ENCODE measurements around the gene PHLDA3. TPM values are rescaled to one million over a fixed set of nuclear protein-coding genes. Genes with fewer than 3 reads are reported as not detected.

PHLDA3 gene
- total and polyA plus RNA-seq, 10 donors: 3.6 to 17.4 (median 6.8) TPM

GRCh38 chr1:201443747-201444146 lies 25.2 kb downstream of the PHLDA3 start:
- Histone ChIP-seq H3K36me3 (no peaks in the 10 kb centered on the region), H3K4me1 (peaks cover 0 to 16% (median 9%) of the 10 kb centered on the region in 6 donors), H3K4me3 (no peak overlapping the region), H3K9me3 (no peaks in the 10 kb centered on the region), H3K27me3 (replicated peaks in 1 of 7) (peaks cover 0 to 8% (median 0%) of the 10 kb centered on the region in 7 donors), H3K27ac (no peak overlapping the region)
- TF ChIP-seq POLR2A (IDR thresholded peaks at IDR 0.05) (no peak), POLR2AphosphoS5 (IDR thresholded peaks at IDR 0.05) (no peak), CTCF (IDR thresholded peaks at IDR 0.05 in 8 of 11, conservative IDR thresholded peaks at IDR 0.05 in 3 of 11) (no peak)
- no peak for DNase-seq
- intact Hi-C loops (cut with DNase I; ENCODE audit: low total_unique reads): loop anchor here (10.0 kb wide), 1 partner anchor 71 kb away; no protein-coding TSS in a partner anchor
- 91 to 97% (median 95%) methylated on average over 7 of the region's 7 CpGs for WGBS, 5 donors

GRCh38 chr1:201436969-201437368 lies 32.0 kb downstream of the PHLDA3 start:
- Histone ChIP-seq H3K27ac (no peak overlapping the region), H3K27me3 (replicated peaks in 1 of 7) (peaks cover 0 to 40% (median 0%) of the 10 kb centered on the region in 7 donors), H3K9me3 (no peaks in the 10 kb centered on the region), H3K36me3 (no peaks in the 10 kb centered on the region), H3K4me1 (peaks cover 0 to 9% (median 0%) of the 10 kb centered on the region in 6 donors), H3K4me3 (no peak overlapping the region)
- WGBS, 5 donors: 75 to 90% (median 81%) methylated on average over 3 of the region's 3 CpGs
- TF ChIP-seq CTCF (IDR thresholded peaks at IDR 0.05 in 8 of 11, conservative IDR thresholded peaks at IDR 0.05 in 3 of 11): no peak
- TF ChIP-seq POLR2A (IDR thresholded peaks at IDR 0.05): no peak
- no peak for TF ChIP-seq POLR2AphosphoS5 (IDR thresholded peaks at IDR 0.05)
- intact Hi-C loops (cut with DNase I; ENCODE audit: low total_unique reads): no loop called here
- no peak for DNase-seq

- no peaks in the 10 kb centered on the region for H3K9me3 ChIP-seq
- 62 to 73% (median 69%) methylated on average over 6 of the region's 6 CpGs for WGBS, 5 donors
- H3K4me3 ChIP-seq: no peak overlapping the region
- H3K4me1 ChIP-seq: peaks cover 0 to 9% (median 0%) of the 10 kb centered on the region in 6 donors
- no peak overlapping the region for H3K27ac ChIP-seq
- intact Hi-C loops (cut with DNase I; ENCODE audit: low total_unique reads): no loop called here
- H3K36me3 ChIP-seq: no peaks in the 10 kb centered on the region
- TF ChIP-seq POLR2A (IDR thresholded peaks at IDR 0.05) (no peak), POLR2AphosphoS5 (IDR thresholded peaks at IDR 0.05) (no peak), CTCF (IDR thresholded peaks at IDR 0.05 in 8 of 11, conservative IDR thresholded peaks at IDR 0.05 in 3 of 11) (no peak)
- H3K27me3 ChIP-seq (replicated peaks in 1 of 7): peaks cover 0 to 41% (median 0%) of the 10 kb centered on the region in 7 donors
- no peak for DNase-seq
Measured at GRCh38 chr1:201436393-201436792, 32.6 kb downstream of the PHLDA3 start.

- DNase-seq: no peak
- TF ChIP-seq POLR2AphosphoS5 (IDR thresholded peaks at IDR 0.05) (no peak), POLR2A (IDR thresholded peaks at IDR 0.05) (no peak), CTCF (IDR thresholded peaks at IDR 0.05 in 8 of 11, conservative IDR thresholded peaks at IDR 0.05 in 3 of 11) (no peak)
- peaks cover 0 to 9% (median 0%) of the 10 kb centered on the region in 6 donors for H3K4me1 ChIP-seq
- no peaks in the 10 kb centered on the region for H3K36me3 ChIP-seq
- no peaks in the 10 kb centered on the region for H3K9me3 ChIP-seq
- WGBS, 5 donors: 70 to 93% (median 90%) methylated on average over 3 of the region's 3 CpGs
- H3K4me3 ChIP-seq: no peak overlapping the region
- intact Hi-C loops (cut with DNase I; ENCODE audit: low total_unique reads): no loop called here
- H3K27ac ChIP-seq: no peak overlapping the region
- peaks cover 0 to 48% (median 0%) of the 10 kb centered on the region in 7 donors for H3K27me3 ChIP-seq (replicated peaks in 1 of 7)
Measured at GRCh38 chr1:201434266-201434665, 34.7 kb downstream of the PHLDA3 start.
